Measurements from ENCODE around the gene CADPS.

- TF ChIP-seq REST (IDR thresholded peaks at IDR 0.05; ENCODE audit: borderline replicate concordance) (no peak), EP300 (conservative IDR thresholded peaks at IDR 0.05; ENCODE audit: poor library complexity, severe bottlenecking) (no peak), CTCF (IDR thresholded peaks at IDR 0.05; ENCODE audit: poor library complexity, severe bottlenecking) (no peak), RAD21 (conservative IDR thresholded peaks at IDR 0.05) (no peak), EZH2 (IDR thresholded peaks at IDR 0.05; ENCODE audit: borderline replicate concordance, insufficient read depth, low read length, poor library complexity, severe bottlenecking) (no peak), MXI1 (conservative IDR thresholded peaks at IDR 0.05; ENCODE audit: poor library complexity, severe bottlenecking) (no peak), SMC3 (conservative IDR thresholded peaks at IDR 0.05; ENCODE audit: poor library complexity) (no peak), POLR2AphosphoS5 (IDR thresholded peaks at IDR 0.05) (no peak), TAF1 (IDR thresholded peaks at IDR 0.05; ENCODE audit: low read depth) (no peak)
Measured at GRCh38 chr3:62376906-62377877, 498.0 kb downstream of the CADPS start.

All from neural cell (in vitro differentiated cells).